HG03060 (cell line): Measurements from ENCODE around the gene PIAS2.
"Not testable (repeated sequence)": the region's sequence is repeated elsewhere in the genome, so short reads cannot be mapped to it uniquely, and the experiment has no call there.

Experiments used
- ATAC-seq: cut with Tn5 transposase; IDR thresholded peaks from one replicate; pipeline ENCODE4 v1.9.1; 2021; ENCODE audit warnings: low read depth, moderate number of reproducible peaks; ENCODE audit not compliant: unreplicated experiment

The PIAS2 gene

DNA sequence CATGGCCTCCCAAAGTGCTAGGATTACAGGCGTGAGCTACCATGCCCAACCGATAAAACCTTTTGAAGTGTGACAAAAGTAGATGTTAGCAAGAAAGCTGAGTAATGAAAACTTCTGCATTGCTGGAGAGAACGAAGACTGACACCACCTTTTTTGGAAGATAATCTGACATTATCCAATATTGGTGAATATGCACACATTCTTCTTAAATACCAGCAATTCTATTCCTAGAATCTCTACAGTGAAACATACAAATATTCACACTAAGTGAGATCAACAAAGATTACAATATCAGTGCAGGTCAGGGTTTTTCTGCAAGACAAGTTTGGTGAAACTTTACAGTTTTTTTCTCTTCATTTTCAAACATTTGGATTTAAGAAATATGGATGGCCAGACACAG, 7.8 kb downstream of the PIAS2 start:
- no peak for ATAC-seq

DNA sequence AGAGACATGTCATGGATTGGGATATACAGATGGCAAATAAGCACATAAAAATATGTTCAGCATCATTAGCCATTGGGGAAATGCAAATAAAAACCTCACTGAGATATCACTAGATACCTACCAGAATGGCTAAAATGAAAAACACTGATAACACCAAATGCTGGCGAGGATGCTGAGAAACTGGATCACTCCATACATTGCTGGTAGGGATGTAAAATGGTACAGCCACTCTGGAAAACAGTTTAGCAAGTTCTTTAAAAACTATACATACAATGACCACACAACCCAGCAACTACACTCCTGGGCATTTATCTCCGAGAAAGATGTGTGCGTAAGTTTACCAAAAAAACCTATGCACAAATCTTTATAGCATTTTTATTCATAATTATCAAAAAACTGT, 13.9 kb downstream of the PIAS2 start:
- no peak for ATAC-seq

DNA sequence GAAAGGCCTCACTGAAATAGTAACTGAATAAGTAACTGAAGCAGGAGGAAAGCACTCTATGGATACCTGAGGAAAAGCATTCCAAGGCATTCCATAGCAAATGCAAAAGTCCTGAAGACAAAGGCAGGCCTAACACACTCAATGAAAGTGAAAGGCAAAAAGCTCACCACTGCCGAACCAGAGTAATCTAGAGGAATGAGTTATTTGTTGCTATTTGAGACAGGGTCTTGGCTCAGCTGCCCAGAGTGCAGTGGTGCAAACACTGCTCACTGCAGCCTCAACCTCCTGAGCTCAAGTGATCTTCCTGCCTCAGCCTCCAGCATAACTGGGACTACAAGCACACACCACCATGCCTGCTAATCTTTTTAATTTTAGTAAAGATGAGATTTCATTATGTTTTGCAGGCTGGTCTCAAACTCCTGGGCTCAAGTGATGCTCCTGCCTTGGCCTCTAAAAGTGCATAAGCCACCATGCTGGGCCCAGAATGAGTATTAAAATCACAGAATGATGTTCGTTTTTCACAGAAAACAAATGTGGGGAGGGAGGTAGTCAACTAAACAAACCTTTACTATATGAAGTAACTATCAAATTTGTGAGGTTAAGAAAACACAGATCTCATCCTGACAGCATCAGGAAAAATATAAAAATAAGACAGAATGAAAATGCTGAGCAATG, 17.9 kb downstream of the PIAS2 start:
- peak; percentile 62 for ATAC-seq

DNA sequence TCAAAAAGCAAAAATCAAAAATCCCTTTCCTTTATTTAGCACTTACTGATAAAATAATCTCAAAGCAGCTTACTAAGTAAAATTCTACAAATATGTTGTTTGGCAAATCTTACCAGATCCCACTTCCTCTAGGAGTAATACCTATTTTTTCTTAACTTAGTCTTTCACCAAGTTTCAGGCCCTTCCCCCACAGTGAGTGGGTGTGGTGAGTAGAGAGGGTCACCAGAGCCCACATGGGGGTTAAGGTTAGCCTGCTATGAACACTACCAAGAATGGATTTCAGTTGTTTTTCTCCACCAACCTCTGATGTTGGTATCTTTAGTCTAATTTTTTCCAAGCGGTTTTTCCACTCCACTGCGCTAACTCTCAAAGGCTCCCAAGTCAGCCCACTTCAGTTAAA, 23.2 kb downstream of the PIAS2 start:
- no peak for ATAC-seq

DNA sequence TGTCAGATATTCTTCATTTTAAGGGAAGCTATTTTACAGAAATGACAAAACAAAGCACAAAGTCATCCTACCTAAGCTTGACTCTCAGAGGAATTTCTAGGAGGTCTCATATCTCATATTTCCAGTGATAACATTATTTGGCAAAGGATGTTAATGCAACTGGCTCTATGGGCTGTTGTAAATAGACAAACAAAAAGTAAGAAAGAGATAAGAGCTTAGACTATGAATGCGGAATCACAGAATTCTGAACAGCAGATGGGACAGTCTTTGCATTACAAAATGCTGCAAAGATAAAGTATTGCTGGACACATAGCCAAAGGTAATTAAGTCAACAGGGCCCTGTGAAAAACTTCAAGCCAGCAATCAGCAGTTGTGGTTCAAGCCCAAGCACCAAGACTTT, 23.9 kb downstream of the PIAS2 start:
- no peak for ATAC-seq

DNA sequence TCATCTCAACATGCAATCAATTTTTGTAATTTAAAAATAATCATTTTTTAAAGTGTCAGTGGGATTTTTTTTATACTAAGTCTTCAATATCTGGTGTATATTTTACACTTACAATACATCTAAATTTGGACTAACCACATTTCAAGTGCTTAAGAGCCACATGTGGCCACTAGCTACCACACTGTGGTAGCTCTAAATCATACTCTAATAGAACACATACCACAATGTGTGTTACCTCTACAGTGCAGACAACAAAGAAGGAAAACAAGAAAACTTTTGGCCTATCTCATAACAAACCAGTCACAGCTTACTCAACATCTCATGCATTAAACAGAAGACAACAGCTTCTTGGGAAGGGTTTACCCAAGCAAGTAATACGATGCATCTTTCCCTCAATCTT, 24.5 kb downstream of the PIAS2 start:
- ATAC-seq, result peak; percentile 35

DNA sequence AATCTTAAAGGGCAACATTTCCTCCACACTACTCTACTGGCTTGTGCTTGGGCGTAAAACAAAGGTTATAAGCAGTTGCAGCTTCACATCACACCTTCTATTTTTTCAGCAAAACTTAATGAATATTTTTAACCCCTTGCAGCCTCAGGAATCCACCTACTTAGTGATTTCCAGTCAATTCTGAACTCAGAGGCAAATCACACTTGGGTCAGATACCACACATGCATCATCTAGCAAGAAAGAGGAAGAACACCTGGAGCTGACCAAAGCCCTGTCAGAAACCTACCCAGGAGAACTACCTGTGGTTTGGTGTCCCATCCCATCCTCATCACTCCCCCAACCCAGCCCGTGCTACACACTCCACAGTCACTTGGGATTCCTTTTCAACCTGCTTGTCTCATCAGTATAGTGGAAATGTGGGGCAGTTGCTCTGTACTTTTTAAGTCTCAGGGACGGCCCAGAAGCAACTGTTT, 25.5 kb downstream of the PIAS2 start:
- peak; percentile 64 for ATAC-seq

DNA sequence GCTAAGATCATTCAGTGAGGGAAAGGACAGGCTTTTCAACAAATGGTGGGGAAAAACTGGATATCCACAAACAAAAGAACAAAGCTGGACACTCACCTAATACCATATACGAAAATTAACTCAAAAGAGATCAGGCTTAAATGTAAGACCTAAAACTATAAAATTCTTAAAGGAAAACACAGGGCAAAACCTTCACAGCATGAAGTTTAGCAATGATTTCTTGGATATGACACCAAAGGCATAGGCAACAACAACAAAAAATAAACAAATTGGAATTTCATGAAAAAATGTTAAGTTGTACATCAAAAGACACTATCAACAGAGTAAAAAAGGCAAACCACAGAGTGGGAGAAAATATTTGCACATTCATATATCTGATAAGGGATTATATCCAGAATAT, 28.3 kb downstream of the PIAS2 start:
- ATAC-seq, result no peak

DNA sequence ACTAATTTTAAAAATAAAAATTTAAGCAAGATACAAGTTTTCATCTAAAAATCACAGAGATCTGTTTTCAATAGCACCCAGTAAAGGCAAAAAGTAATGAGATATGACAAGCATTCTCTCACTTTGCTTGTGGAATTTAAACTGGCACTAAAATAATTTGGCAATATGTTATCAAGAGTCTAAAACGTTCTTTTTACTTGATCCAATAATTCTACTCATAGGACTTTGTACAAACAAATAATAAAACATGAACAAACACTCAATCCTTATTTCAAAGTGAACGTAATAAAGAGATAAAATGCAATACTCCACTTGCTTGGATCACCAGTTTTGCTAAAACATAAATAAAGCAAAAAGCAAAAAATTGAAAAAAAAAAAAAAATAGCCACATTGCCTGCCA, 30.4 kb downstream of the PIAS2 start:
- ATAC-seq, result no peak

DNA sequence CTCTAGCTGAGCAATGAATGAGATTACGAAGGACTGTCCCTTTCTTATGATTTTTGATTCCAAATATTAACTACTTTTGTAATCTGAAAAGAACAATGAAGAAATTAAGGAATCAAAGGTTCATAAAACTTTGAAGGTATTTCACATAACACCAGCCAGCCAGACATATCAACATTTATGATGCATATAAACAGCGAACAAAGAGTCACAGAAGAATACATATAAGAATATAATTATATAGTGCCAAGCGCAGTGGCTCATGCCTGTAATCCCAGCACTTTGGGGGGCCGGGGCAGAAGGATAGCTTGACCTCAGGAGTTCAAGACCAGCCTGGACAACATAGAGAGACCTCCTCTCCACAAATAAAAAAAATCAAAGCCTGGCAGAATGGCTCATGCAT, 34.1 kb downstream of the PIAS2 start:
- no peak for ATAC-seq

DNA sequence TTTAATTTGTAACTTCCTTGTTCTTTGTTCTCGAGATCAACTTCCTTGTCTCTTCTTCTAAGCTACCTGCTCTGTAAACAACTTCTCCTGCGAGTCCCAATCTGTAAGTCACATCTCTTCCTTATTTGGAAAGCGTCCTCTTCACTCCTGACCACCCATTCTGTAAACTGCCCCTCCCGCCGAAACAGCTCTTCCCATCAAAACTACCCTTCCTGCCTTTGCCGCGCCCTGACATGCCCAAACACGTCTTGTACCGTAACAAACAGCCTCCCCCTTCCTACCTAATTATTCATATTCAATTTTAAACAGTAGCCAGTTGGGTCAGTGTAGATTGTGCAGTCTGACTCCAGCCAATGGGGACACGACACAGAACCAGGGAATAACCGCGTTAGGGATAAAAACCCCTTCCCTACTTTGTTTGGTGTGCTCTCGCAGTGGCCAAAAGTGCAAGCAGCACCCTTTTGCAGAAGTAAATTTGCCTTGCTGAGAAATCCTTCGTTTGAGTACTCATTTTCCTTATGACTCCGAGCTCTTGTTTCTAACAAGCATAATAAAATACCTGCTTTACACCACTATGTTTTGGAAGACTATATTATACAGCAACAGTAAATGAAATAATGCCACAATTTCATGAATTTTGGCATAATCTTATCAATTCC, 39.8 kb downstream of the PIAS2 start:
- ATAC-seq, result no peak

DNA sequence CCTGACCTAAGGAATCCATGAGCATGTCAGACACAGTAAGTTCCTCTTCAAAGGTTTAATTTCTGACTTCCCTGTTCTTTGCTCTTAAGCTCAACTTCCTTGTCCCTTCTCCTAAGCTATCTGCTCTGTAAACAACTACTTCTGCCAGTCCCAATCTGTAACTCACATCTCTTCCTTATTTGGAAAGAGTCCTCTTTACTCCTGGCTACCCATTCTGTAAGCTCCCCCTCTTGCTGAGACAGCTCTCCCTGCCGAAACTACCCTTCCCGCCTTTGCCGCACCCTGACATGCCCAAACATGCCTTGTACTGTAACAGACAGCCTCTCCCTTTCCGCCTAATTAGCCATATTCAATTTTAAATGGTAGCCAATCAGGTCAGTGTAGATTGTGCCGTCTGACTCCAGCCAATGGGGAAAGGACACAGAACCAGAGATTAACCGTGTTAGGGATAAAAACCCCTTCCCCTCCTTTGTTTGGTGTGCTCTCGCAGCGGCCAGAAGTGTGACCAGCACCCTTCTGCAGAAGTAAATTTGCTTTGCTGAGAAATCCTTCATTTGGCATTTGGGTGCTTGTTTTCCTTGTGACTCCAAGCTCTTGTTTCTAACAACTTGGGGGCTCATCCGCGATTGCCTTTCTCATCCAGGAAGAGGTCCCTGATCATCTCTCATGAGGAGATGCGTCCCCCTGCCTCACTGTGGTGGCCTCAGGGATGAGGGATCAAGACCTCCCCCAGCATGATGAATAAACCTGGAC, 49.0 kb downstream of the PIAS2 start:
- ATAC-seq, result no peak

DNA sequence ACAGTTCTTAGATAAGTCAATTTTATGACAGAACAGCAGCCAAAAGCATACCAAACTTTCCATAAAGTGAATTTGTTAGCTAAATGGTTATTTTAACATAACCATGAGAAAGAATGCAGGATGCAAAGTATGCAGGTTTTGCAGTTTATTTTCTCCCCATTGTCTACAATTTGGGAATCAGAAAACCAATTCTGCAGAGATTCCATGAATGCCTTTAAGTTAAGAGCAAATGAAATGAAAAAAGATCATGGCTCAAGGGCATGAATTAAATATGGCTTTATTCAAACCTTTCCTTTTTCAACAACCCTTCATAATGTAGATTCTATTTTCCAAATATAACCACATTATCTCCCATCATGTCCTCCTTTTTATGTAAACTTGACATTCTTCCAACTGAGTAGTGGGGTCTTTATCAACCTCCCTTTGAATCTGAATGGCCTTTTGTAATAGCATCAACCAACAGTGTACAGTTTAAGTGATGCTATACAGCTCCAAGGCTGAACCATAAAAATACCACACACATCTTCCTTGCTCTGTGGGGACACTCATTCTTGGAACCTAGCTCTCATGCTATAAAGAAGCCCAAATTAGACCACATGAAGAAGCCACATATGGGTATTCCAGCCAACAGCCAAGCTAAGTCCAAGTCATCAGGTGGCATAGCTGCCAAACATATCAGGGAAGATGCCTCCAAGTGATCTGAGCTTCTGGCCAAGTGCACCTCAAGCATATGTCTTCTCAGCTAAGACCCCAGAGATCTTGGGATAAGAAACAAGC, 49.8 kb downstream of the PIAS2 start:
- no peak for ATAC-seq

DNA sequence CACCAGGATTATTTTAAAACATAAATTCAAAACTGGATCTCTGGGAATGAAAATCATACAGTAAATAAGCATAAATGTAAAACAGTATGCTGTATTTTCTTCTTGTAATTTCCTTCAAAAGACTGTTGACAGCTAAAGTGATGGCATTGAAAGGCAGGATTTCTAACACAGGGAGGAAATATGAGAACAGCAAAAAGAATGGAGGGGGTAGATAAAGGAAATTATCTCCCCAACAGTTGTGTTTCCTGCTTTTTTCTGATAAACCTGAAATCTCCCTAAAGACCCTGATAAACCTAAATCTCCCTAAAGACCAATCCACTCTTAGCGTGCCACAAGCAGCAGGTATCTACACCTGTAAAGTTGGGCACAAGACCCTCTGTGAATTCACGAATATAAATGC, 50.8 kb downstream of the PIAS2 start:
- ATAC-seq, result no peak

DNA sequence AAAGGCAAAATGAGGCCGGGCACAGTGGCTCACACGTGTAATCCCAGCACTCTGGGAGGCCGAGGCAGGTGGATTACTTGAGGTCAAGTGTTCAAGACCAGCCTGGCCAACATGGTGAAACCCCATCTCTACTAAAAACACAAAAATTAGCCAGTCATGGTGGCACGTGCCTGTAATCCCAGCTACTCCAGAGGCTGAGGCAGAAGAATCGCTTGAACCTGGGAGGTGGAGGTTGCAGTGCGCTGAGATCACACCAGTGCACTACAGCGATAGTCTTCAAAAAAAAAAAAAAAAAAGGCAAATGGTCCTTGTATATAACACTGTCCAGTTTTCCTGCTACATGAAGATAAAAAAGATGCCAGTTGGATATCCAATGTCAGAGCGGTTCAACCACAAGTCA, 52.1 kb downstream of the PIAS2 start:
- not testable (repeated sequence) for ATAC-seq

DNA sequence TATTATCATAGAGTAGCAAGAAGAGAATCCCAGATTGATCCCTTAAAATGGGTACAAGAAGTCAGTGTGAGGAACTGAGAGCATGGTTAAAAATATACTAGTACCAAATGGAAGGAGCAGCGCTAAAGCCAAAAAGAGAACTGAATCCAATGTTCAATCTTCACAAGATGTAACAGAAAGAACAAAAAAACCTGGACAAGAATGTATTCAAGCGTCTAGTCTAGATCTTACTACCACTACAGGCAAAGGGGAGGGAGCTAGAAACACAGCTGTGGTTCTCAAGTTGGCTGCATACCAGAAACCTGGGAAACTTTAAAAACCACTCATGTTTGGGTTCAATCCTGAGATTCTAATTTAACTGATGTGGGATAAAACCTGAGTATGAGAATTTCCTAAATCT, 57.5 kb downstream of the PIAS2 start:
- no peak for ATAC-seq

DNA sequence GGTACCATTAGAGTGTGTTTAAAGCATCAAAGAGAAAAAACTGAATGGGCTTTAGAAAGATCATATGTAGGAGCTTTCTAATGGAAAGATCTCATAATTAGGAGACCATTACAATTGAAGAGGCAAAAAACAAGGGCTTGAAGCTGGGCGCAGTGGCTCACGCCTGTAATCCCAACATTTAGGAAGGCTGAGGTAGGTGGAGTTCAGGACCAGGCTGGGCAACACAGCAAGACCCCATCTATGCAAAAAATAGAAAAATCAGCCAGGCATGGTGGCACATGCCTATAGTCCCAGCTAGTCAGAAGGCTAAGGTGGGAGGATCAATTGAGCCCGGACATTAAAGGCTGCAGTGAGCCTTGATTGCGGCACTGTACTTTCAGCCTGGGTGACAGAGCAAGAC, 59.0 kb downstream of the PIAS2 start:
- ATAC-seq, result no peak

DNA sequence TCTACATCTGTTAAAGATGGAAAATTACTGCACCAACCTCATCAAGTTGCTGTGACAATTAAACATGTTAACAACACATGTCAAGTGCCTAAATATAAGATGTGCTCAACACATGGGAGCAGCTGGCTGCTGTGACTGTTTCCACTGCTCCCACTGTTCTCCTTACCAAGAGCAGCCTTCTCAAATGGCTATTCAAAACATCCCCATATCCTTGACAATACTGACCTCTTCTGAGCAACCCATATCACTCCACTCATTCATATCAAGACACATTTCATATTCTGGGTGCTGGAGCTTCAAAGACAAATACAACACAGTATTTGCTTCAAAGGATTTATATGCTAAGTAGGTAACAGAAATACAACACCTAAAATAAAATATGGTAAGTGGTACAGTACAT, 60.3 kb downstream of the PIAS2 start:
- no peak for ATAC-seq

DNA sequence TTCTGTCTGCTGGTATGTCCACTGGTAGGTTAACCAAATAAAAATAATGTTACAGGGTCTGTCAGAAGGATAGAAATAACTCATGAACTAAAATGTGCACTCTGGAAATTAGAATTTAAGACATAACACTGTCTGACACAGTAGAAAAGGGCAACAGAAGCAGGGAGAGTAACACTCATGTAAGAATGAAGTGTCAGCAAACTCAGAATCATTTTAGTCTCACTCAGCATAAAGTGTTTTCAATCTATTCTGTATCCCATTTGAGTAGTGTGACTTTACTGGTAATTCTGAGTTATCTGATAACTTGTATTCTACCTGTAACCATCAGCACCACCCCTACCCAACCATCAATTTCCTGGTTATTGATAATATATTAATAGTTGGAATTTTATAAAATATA, 68.3 kb downstream of the PIAS2 start:
- no peak for ATAC-seq

DNA sequence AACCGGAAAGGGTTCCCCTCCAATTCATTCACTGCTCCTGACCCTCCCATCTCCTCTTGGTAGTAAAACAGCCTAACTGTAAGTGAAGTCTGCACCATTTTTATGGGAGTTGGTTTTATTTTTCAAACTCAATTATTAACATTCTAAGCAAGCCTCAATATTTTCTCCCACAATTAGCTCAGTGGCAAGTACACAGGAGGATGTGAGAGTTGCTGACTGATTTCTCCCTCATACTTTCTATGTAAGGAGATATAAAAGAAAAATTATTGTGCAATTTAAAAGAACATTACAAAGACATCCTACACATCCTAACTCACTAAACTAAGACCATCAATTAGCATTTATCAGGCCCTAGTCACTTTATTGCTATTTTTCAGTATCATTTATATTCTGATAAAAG, 73.9 kb downstream of the PIAS2 start:
- no peak for ATAC-seq

DNA sequence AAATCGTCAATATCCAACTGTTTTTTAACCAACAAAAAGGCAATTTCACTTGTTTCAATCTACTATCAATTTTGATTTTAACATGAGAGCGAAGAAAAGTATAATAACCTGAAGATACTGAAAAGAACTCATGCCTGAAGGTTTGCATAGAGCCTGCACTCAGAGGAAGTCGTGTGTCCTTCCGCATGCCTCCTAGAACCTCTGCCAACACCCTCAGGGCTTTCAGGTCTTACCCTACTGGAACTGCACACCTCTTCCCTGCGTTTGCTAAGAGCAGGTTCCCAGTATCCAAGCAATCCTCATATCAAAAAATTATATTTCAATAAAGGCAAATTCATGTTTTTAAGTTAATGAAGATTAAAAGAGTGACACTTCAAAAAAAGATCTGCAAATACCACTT, 74.7 kb downstream of the PIAS2 start:
- no peak for ATAC-seq
